ACHN (cell line): Measurements from ENCODE around the gene AOPEP.
A peak's percentile ranks its signal among the peaks of the same experiment; 100 is the strongest.

Source experiments
- DNase-seq: peaks from one replicate; pipeline ENCODE4 v3.0.0-alpha.2; 2015
- in situ Hi-C: cut with HindIII; loops from 2 replicates; pipeline ENCODE4 v1.10.0; 2017; ENCODE audit warnings: low sequenced_read_pairs, low pct_ligation_motif_present, low pct_unique_long_range_greater_than_20kb

AOPEP gene, protein sequence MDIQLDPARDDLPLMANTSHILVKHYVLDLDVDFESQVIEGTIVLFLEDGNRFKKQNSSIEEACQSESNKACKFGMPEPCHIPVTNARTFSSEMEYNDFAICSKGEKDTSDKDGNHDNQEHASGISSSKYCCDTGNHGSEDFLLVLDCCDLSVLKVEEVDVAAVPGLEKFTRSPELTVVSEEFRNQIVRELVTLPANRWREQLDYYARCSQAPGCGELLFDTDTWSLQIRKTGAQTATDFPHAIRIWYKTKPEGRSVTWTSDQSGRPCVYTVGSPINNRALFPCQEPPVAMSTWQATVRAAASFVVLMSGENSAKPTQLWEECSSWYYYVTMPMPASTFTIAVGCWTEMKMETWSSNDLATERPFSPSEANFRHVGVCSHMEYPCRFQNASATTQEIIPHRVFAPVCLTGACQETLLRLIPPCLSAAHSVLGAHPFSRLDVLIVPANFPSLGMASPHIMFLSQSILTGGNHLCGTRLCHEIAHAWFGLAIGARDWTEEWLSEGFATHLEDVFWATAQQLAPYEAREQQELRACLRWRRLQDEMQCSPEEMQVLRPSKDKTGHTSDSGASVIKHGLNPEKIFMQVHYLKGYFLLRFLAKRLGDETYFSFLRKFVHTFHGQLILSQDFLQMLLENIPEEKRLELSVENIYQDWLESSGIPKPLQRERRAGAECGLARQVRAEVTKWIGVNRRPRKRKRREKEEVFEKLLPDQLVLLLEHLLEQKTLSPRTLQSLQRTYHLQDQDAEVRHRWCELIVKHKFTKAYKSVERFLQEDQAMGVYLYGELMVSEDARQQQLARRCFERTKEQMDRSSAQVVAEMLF

DNA sequence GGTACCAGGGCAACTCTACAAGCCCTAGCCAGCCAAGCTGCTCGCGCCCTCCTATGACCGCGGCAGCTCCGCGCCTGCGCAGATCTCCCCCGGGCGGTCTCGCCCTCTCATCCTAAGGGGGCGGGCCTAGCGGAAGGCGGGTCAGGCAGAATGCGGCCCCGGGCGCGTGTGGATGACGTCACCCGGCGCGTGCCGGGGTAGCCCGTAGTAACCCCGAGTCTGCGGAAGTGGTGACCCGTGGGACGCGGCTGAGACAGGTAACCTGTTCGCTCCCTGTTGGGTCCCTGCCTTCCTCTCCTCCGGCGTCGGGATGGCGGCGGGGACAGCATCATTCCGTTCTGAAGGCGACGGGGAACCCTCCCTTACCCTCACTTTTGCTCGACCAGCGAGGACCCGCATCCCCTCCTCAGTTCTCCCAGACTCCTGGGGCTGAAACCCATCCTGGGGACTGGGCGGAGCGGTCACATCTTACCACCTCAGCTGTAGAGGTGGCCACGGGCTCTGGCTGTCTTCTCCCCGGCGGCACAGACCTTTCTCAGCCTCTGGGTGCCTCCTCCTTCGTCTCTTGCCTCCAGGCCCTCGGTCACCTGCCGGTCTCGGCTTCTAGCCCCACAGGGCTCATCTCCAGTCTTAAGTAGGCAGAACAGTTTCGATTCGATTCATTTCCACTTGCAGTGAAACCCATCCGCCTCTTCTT lies at the start of gene AOPEP:
Gene AOPEP, plus strand, starts transcription at position 205 of the 697 bp plus-strand sequence. CDS start 33,085 bp downstream, outside the sequence.
- peak; percentile 93 for DNase-seq
- in situ Hi-C loops = no loop called here

DNA sequence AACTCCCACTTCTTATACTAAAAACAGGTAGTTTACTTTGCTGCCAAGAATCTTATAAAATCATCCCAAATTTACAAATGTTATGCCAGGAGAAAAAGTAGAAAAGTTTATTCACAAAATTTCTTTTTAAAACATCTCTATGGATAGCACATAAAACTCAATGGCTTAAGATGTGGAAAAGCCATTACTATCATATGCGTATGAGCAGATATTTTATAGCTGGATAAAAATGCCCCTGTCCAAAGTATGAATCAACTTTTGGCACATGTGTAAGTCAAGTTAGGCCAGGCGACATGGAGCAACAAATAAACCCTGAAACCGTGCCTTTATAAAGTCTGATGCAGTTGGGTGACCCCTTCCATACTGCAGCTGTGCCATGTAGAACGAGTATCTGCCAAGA lies 48.6 kb upstream of the AOPEP start:
- in situ Hi-C loops = no loop called here

DNA sequence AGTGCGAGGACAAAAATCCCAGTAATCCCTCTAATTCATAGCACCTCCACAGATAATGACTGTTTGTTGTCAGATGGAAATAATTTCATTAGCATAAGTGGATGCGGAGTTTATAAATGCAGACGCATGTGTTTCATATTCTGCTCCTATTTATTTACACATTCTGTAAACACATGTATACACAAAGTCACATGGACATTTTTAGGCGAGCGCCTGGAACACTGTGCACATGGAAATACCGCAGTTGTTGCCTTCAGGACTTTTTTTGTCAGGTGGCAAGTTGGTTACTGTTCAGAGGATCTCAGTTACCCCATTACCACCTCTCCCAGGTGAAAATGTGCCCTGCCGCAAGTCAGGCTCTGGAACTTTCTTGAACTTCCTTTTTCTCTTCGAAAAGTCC lies 46.9 kb upstream of the AOPEP start:
- no peak for DNase-seq
- in situ Hi-C loops = no loop called here

More for the DNA sequence above, 48.6 kb upstream of the AOPEP start:
- no peak for DNase-seq

DNA sequence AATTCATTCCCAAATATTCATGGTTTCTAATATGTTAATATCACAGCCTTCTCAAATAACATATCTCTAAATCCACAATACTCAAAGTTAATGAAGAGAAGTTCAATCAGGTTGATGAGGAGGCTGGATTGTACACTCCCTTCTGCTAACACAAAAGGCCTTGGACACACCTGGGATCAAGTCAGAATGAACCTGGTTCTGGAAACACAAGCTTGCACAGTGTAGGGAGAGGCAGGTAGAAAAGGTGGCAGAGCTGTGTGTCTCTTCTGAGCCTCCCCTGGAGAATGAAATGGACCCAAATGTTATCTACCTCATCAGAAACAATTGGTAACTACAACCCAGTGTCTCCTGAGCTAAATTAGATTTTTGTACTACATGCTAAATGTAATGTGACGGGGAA lies 46.5 kb upstream of the AOPEP start:
- DNase-seq = no peak
- in situ Hi-C loops = no loop called here

DNA sequence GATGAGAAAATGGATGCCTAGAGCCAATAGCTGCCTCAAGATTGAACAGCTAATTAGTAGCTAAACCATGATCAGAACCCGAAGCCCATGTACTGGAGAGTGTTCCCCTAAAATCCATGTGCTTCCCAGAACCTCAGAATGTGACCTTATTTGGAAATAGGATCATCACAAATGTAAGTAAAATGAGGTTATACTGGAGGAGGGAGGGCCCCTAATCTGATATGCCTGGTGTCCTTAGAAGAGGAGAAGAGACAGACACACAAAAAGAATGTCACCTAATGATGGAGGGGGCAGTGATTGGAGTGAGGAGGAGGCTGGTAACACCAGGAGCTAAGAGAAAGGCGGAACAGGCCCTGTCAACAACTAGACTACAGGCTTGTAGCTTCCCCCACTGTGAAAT lies 45.9 kb upstream of the AOPEP start:
- no peak for DNase-seq
- in situ Hi-C loops = no loop called here

DNA sequence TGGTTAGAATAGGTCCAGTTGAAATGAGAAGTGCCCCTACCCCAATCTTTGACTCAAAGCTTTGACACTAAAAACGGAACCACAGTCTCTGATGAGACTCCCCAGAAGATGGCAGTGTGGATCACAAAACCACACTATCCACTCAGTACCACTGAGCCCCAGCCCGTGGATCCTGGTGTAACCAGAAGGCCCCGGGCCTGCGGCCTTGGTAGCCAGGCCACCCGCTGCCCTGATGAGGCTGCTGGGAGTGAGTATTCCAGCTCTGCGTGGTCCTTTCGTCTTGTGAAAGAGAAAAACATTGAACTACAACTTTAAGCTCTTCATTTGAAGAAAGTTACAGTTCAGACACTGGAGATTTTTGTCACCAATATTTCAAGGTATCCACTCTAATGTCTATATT lies 45.0 kb upstream of the AOPEP start:
- peak; percentile 77 for DNase-seq
- in situ Hi-C loops = no loop called here

DNA sequence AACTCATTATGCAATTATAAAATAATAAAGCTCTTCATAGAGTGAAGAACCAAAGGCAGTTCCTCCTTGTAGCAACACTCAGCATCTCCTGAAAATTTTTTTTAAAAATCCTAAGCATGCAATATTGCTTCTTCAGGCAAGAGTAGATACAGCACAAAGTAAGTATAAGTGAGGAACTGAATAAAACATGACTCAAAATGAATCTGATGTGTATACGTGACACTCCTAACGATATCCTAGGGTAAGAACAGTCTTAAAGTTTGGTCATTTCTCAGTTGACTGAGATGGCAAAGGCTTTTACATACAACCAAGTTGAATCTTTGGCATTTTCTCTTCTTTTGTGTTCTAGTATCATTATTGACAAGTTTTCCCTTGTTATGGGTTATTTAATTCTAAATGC lies 41.1 kb upstream of the AOPEP start:
- DNase-seq = no peak
- in situ Hi-C loops = no loop called here

DNA sequence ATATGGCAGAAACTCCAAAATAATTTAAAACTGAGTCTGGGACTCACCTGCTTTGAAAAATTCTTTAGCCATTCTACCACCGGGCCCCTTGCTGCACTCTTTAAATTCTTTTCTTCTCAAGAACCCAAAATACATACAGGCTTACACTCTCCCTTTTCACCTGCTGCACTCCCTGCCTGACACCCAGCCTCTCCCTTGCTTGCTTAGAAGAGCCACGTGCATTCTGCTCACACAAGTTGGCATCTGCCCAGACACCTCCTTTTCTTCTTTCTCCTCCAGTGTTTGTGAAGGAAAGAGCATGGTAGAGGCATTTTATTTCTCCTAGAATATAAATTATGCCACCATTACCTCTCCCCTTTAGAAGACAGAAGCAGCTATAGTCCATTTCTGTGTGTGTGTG lies 39.0 kb upstream of the AOPEP start:
- in situ Hi-C loops = no loop called here
- no peak for DNase-seq

DNA sequence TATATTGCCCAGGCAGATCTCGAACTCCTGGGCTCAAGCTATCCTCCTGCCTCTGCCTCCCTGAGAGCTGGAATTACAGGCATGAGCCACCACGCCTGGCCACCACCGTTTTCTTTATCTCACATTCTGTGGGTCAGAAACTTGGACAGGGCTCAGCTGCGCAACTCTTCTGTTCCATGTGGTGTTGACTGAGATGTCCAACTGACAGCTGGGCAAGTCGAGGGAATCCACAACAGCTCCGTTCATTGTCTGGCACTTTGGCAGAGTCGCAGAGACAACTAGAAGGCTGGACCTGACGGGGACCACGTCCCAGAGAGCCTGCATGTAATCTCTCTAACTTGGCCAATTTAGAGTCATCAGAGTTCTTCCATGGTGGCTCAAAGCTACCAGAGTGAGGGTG lies 36.2 kb upstream of the AOPEP start:
- in situ Hi-C loops = no loop called here

DNA sequence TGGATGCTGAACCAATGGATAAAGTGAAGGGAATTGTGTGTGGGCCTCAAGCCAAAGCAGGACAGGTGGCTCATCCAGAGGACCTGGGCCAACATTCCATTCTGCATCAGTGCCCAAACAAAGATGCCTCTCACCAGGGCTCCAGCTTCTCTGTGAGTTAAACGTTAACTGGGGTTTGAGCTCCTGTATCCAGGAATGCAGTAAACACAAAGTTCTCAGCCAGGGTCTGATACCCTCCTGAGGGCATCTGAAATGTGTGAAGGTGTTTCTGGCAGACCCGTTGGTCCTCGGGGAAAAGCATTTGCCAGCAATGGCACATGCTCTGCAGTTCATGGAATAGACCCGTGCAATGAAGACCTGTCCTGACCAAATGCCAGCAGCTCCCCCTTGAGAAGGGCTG lies 33.9 kb upstream of the AOPEP start:
- DNase-seq = peak; percentile 94
- in situ Hi-C loops = no loop called here

More for the DNA sequence above, 36.2 kb upstream of the AOPEP start:
- no peak for DNase-seq

DNA sequence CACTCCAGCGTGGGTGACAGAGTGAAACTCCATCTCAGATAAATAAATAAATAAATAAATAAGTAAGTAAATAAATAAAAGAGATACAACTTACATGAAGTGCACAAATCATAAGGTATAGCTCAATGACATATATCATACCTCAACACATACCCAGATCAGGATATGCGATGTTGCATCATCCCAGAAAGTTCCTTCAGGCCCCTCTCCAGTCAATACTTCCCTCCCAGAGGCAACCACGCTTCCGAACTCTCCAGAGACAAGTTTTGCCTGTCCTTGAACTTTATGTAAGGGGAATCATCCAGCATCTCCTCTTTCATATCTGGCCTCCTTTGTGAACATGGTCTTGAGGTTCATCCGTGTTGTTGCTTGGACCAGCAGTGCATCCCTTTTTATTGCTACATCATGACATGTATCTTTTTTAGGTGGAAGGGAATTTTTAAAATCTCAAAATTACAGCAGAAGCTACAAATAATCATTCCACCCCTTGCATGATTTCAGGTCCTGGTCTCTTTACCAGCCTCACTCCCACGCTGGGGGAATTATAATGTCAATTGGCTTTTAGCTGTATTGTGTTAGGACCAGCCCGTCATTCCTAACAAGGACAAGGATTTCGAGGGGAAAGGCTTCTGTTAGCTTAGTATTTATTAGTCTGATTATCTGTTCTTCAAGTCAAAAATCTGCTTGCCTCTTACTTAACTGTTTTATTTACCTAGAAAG lies 32.9 kb upstream of the AOPEP start:
- DNase-seq = no peak
- in situ Hi-C loops = no loop called here

DNA sequence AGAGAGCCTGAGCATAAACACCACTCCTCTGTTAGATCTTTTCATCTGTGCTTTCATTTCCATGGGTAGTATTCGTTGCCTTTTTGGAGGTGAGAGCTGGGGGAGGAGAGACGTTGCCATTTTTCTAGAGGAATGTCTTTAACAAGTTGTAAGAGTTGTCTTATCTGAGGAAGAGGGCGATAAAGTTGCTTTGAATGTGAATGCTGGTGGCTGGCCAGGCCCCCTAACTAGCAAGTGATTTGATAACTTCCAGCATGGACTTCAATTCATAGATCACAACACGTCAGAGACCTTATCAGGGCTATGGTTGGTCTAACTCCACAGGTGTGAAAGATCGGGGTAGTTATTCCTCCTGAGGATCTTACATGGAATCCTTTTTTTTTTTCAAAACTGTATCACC lies 30.0 kb upstream of the AOPEP start:
- DNase-seq = no peak
- in situ Hi-C loops = no loop called here

DNA sequence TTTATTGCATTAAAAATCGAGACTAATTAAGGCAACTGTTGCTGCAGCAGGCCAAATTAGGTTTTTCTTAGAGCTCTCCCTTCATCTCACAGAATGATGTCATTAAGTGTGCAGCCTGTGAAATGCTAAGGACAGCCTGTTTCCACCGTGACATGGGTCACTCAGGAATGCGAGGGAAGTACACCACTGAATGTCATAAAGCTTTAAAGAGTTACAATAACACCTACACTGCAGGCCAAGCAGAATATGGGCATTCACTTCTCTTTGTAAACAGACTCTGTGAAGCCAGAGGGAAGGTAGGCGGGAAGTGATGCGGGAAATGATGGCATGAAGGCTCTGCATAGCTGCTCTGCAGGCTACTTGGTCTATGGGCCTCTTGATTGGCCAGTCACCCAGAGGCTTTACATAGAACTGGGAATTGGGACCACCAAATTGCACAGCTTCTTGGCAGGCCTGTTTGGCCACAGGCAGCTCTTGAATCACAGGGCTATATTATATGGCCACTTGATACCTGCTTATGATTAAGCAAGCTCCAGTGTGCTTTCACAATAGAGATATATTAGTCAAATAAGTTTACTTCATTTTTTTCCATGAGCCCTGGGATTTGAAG lies 28.4 kb upstream of the AOPEP start:
- no peak for DNase-seq
- in situ Hi-C loops = no loop called here

DNA sequence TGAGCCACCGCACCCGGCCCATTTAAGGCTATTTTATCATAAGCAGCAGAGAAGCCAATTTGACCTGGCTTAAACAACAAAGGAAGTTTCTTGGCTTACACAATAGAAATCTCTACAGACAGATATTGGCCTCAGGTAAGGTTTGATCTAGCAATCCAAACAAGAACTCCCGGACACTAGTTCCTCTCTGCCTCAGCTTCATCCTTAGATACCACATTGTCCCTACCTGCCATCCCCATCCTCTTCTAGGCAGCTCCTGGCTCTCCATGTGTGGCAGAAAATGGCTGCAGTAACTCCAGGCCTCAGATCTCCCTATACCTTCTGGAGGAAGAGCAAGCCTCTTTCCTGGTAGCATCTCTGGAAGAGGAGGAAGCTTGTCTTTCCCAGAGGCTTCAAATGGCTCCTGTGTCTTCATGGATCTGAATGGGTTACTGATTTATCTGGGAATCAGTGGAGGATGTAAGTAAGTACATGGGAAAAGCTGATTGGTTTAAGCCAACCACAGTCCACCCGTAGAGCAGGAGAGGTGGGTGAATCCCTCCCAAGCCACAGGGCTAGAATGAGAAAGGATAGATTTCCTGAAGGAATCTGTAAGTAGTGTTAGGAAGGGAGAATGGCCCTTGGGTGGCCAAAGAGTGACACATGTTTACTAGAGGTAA lies 26.7 kb upstream of the AOPEP start:
- in situ Hi-C loops = no loop called here
- peak; percentile 27 for DNase-seq

DNA sequence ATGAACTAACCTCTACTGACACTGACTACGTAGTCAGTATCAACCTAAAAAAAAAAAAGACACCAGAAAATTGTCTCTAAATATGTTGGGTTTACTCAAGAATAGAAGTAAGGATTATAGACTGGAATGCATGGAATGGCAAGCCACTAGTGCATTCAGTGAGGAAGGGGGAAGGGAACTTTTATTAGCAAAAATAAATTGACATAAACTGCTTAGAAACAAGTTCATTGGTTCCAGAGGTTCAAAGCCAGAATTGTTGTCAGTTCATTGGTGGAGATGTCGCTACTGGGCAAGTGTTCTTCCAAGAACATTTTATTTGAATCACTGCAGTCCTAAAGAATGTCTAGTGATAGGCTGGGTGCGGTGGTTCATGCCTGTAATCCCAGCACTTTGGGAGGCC lies 26.1 kb upstream of the AOPEP start:
- in situ Hi-C loops = no loop called here
- no peak for DNase-seq

DNA sequence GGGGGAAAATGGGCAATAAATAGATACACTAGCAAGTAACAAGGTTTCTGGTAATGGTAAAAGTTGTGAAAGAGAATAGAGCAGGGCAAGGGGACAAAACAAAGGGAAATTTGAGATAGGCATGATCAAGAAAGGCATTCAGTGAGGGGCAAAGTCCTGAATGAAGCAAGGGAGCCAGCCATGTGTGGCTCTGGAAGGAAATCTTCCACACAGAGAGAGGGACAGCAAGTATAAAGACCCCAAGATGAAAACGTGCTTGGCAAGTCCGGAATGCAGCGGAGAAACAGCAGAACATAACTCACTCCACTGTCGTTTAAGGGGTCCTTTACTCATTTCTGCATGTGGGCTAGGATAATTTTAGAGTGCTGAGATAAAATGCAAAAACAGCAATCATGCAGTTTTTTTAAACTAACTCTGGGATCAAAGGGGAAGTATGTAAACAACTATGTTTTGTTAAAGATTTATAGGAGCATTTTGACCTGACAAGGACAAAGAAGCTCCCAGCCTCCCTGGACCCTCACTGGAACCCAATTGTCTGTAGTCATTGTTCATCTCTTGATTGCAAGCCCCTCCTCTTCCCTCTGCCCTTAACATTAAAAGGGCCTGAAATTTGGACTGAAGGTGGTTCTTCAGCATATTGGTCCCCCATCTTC lies 22.9 kb upstream of the AOPEP start:
- DNase-seq = no peak
- in situ Hi-C loops = no loop called here

DNA sequence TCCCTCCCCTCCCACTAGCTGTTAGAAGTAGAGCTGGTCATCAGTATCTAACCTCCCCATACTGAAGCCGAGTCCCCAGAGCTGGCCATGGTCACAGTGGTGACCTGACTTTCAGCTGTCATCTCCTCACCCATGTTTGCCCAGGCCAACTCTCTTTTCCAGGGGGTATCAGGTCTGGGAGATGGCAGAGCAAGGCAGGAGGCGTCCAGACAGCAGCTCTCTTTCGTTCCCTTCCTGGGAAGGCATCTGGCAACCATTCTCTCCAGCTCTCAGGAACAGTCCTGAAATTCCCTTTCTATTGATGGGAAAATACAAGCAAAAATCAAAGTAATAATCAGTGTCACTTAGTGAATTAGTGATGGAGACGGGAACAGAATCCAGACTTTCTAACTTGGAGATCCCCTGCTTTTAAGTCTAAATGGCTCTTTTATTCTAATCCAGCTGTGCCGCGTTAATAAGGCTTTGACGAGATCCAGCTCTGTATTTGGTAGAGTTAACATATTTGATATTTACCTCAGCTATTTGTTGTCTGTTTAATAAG lies 21.3 kb upstream of the AOPEP start:
- in situ Hi-C loops = no loop called here
- DNase-seq = no peak
